Measurements from ENCODE around the gene TOGARAM2.

TOGARAM2 gene

DNA sequence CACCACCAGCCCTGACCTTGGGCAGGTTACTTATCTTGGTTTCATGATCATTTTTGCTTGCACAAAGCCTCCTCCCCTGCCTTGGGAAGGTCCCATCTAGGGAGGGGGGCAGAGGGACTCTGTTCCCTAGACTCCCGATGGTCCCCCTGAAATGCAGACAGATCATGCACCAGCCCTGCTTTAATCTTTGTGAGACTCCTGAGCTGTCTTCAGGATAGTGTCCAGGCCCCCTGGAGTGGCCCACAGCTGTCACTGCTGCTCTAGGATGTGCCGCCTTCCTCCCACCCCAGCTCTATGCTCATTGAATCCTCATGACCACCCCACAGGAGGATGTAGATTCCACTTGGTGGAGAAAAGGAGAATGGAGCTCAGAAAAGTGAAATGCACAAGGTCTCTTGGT is 65.2 kb downstream of the TOGARAM2 start:
- DNase-seq (ENCODE audit: extremely low spot score, insufficient read length, low read depth): no peak
- FAIRE-seq: no peak

DNA sequence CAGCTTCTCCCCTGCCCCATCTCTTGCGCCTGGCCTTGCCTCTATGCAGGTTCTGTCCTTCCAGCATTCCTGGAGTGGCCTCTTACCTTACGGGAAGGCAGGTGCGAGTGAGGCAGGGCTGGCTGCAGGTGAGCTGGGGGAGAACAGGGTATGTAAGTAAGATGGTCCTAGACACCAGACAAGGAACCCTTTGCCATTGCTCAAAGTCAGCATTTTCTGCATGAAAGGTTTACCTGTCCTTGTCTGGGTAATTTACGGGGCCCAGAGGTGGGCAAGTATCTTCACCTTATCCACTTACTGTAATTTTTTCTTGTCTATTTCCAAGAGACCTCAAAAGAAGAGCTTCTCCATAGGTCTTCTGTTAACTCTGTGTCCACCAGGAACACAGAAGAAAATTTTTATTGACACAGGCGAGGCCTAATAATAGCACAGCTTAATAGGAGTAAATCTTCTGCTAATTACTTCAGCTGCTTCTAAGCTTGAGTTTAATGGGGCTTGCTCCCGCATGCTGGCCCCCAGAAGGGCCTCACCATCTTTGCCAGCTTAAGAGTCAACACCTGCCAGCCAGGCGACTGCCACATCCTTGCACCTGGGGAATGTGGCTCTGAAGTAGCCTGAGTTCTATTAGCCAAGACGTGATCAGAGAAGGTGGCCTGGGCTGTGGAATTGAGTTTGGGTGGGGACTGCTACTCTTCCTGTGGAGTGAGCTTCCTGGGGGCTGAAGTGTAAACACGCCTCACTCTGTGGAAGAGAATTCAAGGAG is 66.2 kb downstream of the TOGARAM2 start:
- DNase-seq (ENCODE audit: extremely low spot score, insufficient read length, low read depth) (no peak), FAIRE-seq (no peak)

- no peak for FAIRE-seq
- no peak for DNase-seq (ENCODE audit: extremely low spot score, insufficient read length, low read depth)
These were observed 69.5 kb downstream of the TOGARAM2 start for GRCh38 chr2:29050591-29050990.

DNA sequence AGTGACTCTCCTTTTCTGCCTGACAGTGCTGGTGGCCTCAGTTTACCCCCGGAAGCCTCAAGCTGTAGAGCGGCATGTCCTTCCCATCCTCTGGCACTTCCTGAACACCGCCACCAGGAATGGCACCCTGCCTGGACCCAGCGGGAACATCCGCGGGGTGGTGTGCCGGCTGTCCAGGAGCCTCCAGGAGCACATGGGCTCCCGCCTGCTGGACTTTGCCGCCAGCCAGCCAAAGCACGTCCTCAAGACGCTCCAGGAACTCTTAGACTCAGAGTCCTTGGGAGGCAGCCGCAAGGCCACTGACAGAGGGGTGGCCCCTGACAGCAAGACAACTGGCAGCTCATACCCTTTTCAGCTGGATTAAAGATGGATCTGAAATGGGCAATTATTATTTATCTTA is 70.6 kb downstream of the TOGARAM2 start:
- DNase-seq (ENCODE audit: extremely low spot score, insufficient read length, low read depth) (no peak), FAIRE-seq (no peak)

DNA sequence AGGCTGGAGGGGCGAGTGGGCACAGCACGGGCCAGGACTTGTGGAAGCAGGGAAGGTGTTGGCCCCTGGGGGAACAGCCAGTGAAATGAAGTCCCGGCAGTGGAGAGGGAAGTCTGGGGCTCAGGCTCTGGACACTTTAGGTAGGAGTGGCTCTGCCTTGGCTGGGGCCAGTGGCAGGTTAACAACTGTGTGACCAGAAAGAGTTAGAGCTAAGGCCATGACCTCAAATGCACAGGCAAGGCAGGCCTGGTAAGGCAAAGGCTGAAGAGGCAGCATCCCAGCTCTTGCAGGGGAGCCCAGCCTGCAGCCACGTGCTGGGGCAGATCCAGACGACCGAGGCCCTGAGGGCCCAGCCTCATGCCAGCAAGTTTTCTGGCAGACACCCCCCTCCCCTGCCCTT is 71.7 kb downstream of the TOGARAM2 start:
- FAIRE-seq (no peak), DNase-seq (ENCODE audit: extremely low spot score, insufficient read length, low read depth) (no peak)

- DNase-seq (ENCODE audit: extremely low spot score, insufficient read length, low read depth) (no peak), FAIRE-seq (no peak)
These were observed 72.1 kb downstream of the TOGARAM2 start for GRCh38 chr2:29053223-29053622.

GRCh38 chr2:29053670-29054400 is 72.7 kb downstream of the TOGARAM2 start:
- FAIRE-seq (no peak), DNase-seq (ENCODE audit: extremely low spot score, insufficient read length, low read depth) (no peak)

DNA sequence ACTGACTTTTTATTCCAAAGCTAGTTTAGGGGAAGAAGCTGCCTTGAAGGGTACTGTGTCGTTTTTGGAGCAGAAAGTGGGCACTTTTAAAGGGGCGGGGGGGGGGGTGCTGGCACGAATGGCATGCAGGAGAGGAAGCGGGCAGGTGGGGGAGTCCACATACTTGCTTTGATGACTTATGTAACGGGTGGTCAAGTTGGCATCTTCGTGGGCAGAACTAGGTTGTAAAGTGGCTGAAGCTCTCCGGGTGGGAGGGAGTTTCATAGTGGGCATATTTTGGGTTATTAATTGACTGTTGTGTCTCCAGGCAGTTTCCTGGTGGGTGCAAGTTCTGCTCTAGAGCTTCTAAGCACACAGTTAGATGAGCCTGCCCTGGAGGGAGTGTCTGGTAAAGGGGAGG is 73.3 kb downstream of the TOGARAM2 start:
- DNase-seq (ENCODE audit: extremely low spot score, insufficient read length, low read depth): no peak
- no peak for FAIRE-seq

DNA sequence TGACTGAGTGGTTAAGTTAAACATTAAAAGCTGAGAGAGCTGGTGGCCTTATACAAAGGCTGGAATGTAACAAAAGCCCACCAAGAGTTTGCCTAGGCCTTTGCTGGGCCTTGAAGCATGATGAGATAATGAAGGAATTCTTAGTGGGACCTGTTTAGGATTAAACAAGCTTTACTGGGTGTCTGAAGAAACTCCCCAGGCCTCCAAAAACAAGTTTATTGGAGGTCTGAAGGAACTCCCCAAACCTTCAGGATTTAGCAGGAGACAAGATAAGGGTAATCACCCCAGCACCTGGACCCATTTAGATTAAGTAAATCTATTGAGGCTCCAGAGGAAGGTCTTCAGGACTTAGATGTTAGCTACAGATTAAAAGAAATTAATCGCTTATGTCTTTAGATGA is 74.5 kb downstream of the TOGARAM2 start:
- FAIRE-seq: no peak
- no peak for DNase-seq (ENCODE audit: extremely low spot score, insufficient read length, low read depth)

DNA sequence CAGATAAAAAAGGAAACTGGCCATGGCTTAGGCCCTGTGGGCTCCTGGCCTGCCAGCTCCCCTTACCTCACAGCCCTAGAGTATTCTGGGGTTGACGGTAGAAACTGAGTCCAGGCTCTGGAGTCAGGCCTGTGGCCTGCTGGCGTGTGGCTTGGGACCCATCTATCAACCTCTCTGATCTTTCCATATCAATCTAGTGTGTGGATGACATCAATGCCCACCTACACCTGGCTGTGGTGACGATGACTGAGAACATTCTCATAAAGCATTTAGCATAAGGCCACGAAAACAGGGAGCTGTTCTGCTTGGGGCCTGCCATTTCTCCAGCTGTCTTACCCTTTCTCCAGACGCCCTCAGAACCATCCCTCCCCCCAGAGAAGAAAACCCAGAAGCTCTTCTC is 75.4 kb downstream of the TOGARAM2 start:
- DNase-seq (ENCODE audit: extremely low spot score, insufficient read length, low read depth) (no peak), FAIRE-seq (no peak)

DNA sequence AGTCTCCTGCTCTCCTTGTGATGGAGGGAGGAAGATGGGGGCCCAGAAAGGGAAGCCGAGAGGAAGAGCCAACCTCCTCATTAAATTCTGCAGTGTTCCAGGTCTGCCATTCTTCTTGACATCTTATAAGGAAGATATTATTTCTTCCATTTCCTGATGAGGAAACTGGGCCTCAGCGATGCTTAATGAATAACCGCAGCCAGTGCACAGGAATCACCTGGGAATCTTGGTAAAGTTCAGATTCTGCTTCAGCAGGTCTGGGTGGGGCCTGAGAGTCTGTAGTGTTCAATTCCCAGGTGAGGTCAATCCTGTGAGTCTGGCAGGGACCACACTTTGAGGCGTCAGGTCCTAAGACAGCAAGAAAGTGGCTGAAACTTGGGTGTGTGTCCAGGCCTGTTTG is 75.9 kb downstream of the TOGARAM2 start:
- FAIRE-seq (no peak), DNase-seq (ENCODE audit: extremely low spot score, insufficient read length, low read depth) (no peak)

- FAIRE-seq (no peak), DNase-seq (ENCODE audit: extremely low spot score, insufficient read length, low read depth) (no peak)
These were observed 78.5 kb downstream of the TOGARAM2 start for GRCh38 chr2:29059624-29060023.

GRCh38 chr2:29060441-29060840 is 79.3 kb downstream of the TOGARAM2 start:
- FAIRE-seq: no peak

GRCh38 chr2:29061176-29061575 is 80.1 kb downstream of the TOGARAM2 start:
- no peak for FAIRE-seq
- DNase-seq (ENCODE audit: extremely low spot score, insufficient read length, low read depth): no peak

More at GRCh38 chr2:29060441-29060840, 79.3 kb downstream of the TOGARAM2 start:
- no peak for DNase-seq (ENCODE audit: extremely low spot score, insufficient read length, low read depth)

GRCh38 chr2:29061616-29062015 is 80.5 kb downstream of the TOGARAM2 start:
- DNase-seq (ENCODE audit: extremely low spot score, insufficient read length, low read depth) (no peak), FAIRE-seq (no peak)

- no peak for FAIRE-seq
These were observed 81.3 kb downstream of the TOGARAM2 start for GRCh38 chr2:29062371-29062770.

DNA sequence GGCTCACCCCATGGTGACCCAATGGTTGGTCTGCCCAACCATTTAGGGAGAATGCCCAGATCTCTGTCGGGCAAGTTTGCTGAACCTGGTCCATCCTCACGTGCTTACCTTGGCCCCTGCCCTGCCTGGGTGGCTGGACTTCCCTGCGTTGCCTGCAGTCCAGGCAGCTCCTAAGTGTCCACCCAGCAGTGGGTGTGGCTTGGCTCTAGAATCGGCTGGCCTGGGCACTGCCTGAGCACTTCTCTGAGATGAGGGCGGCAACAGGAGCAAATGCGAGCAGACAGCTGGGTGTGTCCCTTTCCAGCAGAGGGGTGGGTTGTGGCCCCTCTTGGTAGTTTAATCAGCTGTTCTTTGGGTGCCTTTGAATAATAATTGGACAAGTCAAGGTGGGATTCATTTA is 82.0 kb downstream of the TOGARAM2 start:
- DNase-seq (ENCODE audit: extremely low spot score, insufficient read length, low read depth): no peak
- no peak for FAIRE-seq

More at GRCh38 chr2:29062371-29062770, 81.3 kb downstream of the TOGARAM2 start:
- DNase-seq (ENCODE audit: extremely low spot score, insufficient read length, low read depth): no peak

- no peak for FAIRE-seq
- no peak for DNase-seq (ENCODE audit: extremely low spot score, insufficient read length, low read depth)
These were observed 82.7 kb downstream of the TOGARAM2 start for GRCh38 chr2:29063646-29064345.

DNA sequence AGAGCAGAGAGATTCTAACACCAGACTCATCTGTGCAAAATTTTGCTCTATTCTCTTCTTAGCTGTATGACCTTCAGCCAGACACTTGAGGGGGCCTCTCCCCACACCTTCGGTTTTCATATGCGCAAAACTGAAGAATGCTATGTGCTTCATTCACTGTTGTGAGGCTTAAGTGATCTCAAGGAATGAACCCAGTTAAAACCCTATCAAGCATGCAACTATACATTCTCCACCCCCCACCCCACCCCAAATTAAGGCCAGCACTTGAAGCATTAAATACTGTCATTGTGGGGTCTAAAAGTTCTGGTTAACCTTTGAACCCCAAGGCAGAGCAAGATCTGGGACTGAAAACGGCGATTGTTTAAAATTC is 83.2 kb downstream of the TOGARAM2 start:
- no peak for DNase-seq (ENCODE audit: extremely low spot score, insufficient read length, low read depth)
- no peak for FAIRE-seq

- FAIRE-seq: no peak
These were observed 83.6 kb downstream of the TOGARAM2 start for GRCh38 chr2:29064746-29065067.

More at GRCh38 chr2:29064746-29065067, 83.6 kb downstream of the TOGARAM2 start:
- DNase-seq (ENCODE audit: extremely low spot score, insufficient read length, low read depth): no peak

All from GM18507 (cell line).